Measurements from ENCODE around the gene PAEP. TPM values are rescaled to one million over a fixed set of nuclear protein-coding genes. Genes with fewer than 3 reads are reported as not detected.

Gene PAEP
- total RNA-seq, 1 experiment from 2014 or later = not detected

- no TSS peak for BruUV-seq (replicated peaks)
- Histone ChIP-seq H3K36me3 (ENCODE audit: control insufficient read depth, insufficient read depth, low read length) (no peaks in the 10 kb centered on the region), H3K27me3 (ENCODE audit: control insufficient read depth, insufficient read depth, low read length) (no peaks in the 10 kb centered on the region), H3K9me3 (ENCODE audit: control insufficient read depth, insufficient read depth, low read depth, low read length) (no peaks in the 10 kb centered on the region), H3K4me1 (ENCODE audit: control insufficient read depth, insufficient read depth, low read length) (no peaks in the 10 kb centered on the region), H3K4me3 (ENCODE audit: low read depth in 2 of 2, low read length in 2 of 2) (no peak overlapping the region), H3K27ac (ENCODE audit: low read length) (no peak overlapping the region)
- DNase-seq (ENCODE audit: low read depth, low spot score) (no peak), ATAC-seq (no peak)
- intact Hi-C loops (cut with micrococcal nuclease; ENCODE audit: unreplicated experiment) = no loop called here
- CTCF ChIA-PET = no interaction called here
- POLR2A ChIA-PET = no interaction called here
- in situ Hi-C loops (cut with HindIII; ENCODE audit: low pct_unique_long_range_greater_than_20kb, low sequenced_read_pairs) = no loop called here
- TF ChIP-seq REST (IDR thresholded peaks at IDR 0.05; ENCODE audit: insufficient read depth in 1 of 2, low read depth in 2 of 2, low read length in 1 of 2) = no peak
- TF ChIP-seq TCF7L2 (IDR thresholded peaks at IDR 0.05; ENCODE audit: low read depth, low read length) = no peak
- TF ChIP-seq SIN3A (IDR thresholded peaks at IDR 0.05; ENCODE audit: borderline replicate concordance, insufficient read depth, low read depth, low read length) = no peak
- TF ChIP-seq CTCF (IDR thresholded peaks at IDR 0.05) = no peak
- no peak for TF ChIP-seq POLR2AphosphoS5 (IDR thresholded peaks at IDR 0.05; ENCODE audit: low read depth, low read length)
Observed at GRCh38 chr9:135611142-135611874, 49.8 kb downstream of the PAEP start.

- Histone ChIP-seq H3K4me3 (ENCODE audit: low read depth in 2 of 2, low read length in 2 of 2) (no peak overlapping the region), H3K36me3 (ENCODE audit: control insufficient read depth, insufficient read depth, low read length) (no peaks in the 10 kb centered on the region), H3K27me3 (ENCODE audit: control insufficient read depth, insufficient read depth, low read length) (no peaks in the 10 kb centered on the region), H3K4me1 (ENCODE audit: control insufficient read depth, insufficient read depth, low read length) (no peaks in the 10 kb centered on the region), H3K27ac (ENCODE audit: low read length) (no peak overlapping the region), H3K9me3 (ENCODE audit: control insufficient read depth, insufficient read depth, low read depth, low read length) (no peaks in the 10 kb centered on the region)
- TF ChIP-seq TCF7L2 (IDR thresholded peaks at IDR 0.05; ENCODE audit: low read depth, low read length) (no peak), SIN3A (IDR thresholded peaks at IDR 0.05; ENCODE audit: borderline replicate concordance, insufficient read depth, low read depth, low read length) (no peak), POLR2AphosphoS5 (IDR thresholded peaks at IDR 0.05; ENCODE audit: low read depth, low read length) (no peak), CTCF (IDR thresholded peaks at IDR 0.05) (no peak), REST (IDR thresholded peaks at IDR 0.05; ENCODE audit: insufficient read depth in 1 of 2, low read depth in 2 of 2, low read length in 1 of 2) (no peak)
- DNase-seq (ENCODE audit: low read depth, low spot score) (no peak), ATAC-seq (no peak)
- BruUV-seq (replicated peaks) = no TSS peak
- ChIA-PET CTCF (no interaction called here), POLR2A (no interaction called here)
- in situ Hi-C loops (cut with HindIII; ENCODE audit: low pct_unique_long_range_greater_than_20kb, low sequenced_read_pairs) = no loop called here
- intact Hi-C loops (cut with micrococcal nuclease; ENCODE audit: unreplicated experiment) = no loop called here
Observed at GRCh38 chr9:135611875-135612209, 50.3 kb downstream of the PAEP start.

Data from Panc1 (cell line).